Prostate gland (tissue), 2 donors: Measurements from ENCODE around the gene SLC43A3. TPM values are rescaled to one million over a fixed set of nuclear protein-coding genes. Genes with fewer than 3 reads are reported as not detected.

Source experiments
- DNase-seq: peaks from one replicate; pipeline ENCODE4 v3.0.0-alpha.2; 2019; ENCODE audit warnings: low spot score
- H3K27ac ChIP-seq, 2 donors: fragments of 200-600 bp; sonication (generic); 2 replicates each; pipeline ENCODE4 v1.5.1; 2017 to 2019
- H3K27me3 ChIP-seq: fragments of 200-600 bp; sonication (generic); replicated peaks from 2 replicates; pipeline ENCODE4 v1.5.1; 2019; ENCODE audit not compliant: insufficient read depth
- H3K36me3 ChIP-seq, 2 donors: fragments of 200-600 bp; sonication (generic); 1 replicate in 1 of 2; 2 replicates in 1 of 2; pipeline versions ENCODE4 v1.5.1 to v1.8.1; 2017 to 2019
- H3K4me1 ChIP-seq: fragments of 200-600 bp; sonication (generic); replicated peaks from 2 replicates; pipeline ENCODE4 v1.5.1; 2019
- H3K4me3 ChIP-seq, 2 donors: fragments of 200-600 bp; sonication (generic); 2 replicates each; pipeline ENCODE4 v1.5.1; 2017 to 2019
- H3K9me3 ChIP-seq: fragments of 200-600 bp; sonication (generic); 2 replicates; pipeline ENCODE4 v1.5.1; 2017
- CTCF ChIP-seq, 4 experiments: fragments of 200-600 bp in 2 of 4; fragments of 450-650 bp in 2 of 4; sonication (generic) in 2 of 4; IDR thresholded peaks; 1 replicate in 3 of 4; 2 replicates in 1 of 4; pipeline ENCODE4 v1.5.1; 2016 to 2019; ENCODE audit warnings: antibody characterized with exemption in 4 of 4, mild to moderate bottlenecking in 2 of 4, moderate library complexity in 2 of 4
- POLR2A ChIP-seq: fragments of 450-650 bp; IDR thresholded peaks from one replicate; pipeline ENCODE4 v1.6.1; 2016; ENCODE audit warnings: antibody characterized with exemption, mild to moderate bottlenecking
- POLR2AphosphoS5 ChIP-seq: sonication (generic); formaldehyde crosslinking; IDR thresholded peaks from one replicate; pipeline ENCODE4 v1.6.1; 2017; ENCODE audit warnings: antibody characterized with exemption
- WGBS: methylation state at CpG from one replicate; pipeline ENCODE4 v1.1.5; 2018; 5-methylcytosine and 5-hydroxymethylcytosine counted together
- intact Hi-C: fragments of 100-400 bp; cut with DNase I; formaldehyde crosslinking; loops from one replicate; pipeline ENCODE4 v1.14.2; 2022
- total RNA-seq, 2 donors: library from RNA; depleted of rRNA; stranded (reverse); fragments of >200 nt; gene quantifications; one replicate each; pipeline ENCODE4 v1.1.0, GENCODE V29; 2016

SLC43A3 gene
- total RNA-seq, 2 donors from 2014 or later, result 23.3 to 39.8 TPM

- DNase-seq, result no peak
- no peaks in the 10 kb centered on the region for H3K27me3 ChIP-seq
- intact Hi-C loops, result no loop called here
- 68% methylated on average over 14 of the region's 14 CpGs for WGBS
- H3K36me3 ChIP-seq, result no peaks in the 10 kb centered on the region
- H3K9me3 ChIP-seq, result no peaks in the 10 kb centered on the region
- H3K4me3 ChIP-seq, result no peak overlapping the region
- TF ChIP-seq POLR2A (no peak), POLR2AphosphoS5 (no peak), CTCF (IDR thresholded peaks at IDR 0.05) (no peak)
- no peak overlapping the region for H3K27ac ChIP-seq
- peaks cover 13% of the 10 kb centered on the region for H3K4me1 ChIP-seq
Observed at GRCh38 chr11:57463671-57464538, 37.0 kb upstream of the SLC43A3 start.

GRCh38 chr11:57462597-57462996 is 35.7 kb upstream of the SLC43A3 start:
- 85% methylated on average over 3 of the region's 3 CpGs for WGBS

GRCh38 chr11:57461841-57462489 is 35.0 kb upstream of the SLC43A3 start:
- Histone ChIP-seq H3K27me3 (peaks cover 2% of the 10 kb centered on the region), H3K4me1 (peaks cover 13% of the 10 kb centered on the region), H3K9me3 (no peaks in the 10 kb centered on the region), H3K27ac (no peak overlapping the region), H3K36me3 (no peaks in the 10 kb centered on the region), H3K4me3 (no peak overlapping the region)
- TF ChIP-seq POLR2A, result no peak
- no peak for TF ChIP-seq CTCF (IDR thresholded peaks at IDR 0.05)
- TF ChIP-seq POLR2AphosphoS5, result no peak
- DNase-seq, result no peak
- intact Hi-C loops, result no loop called here
- 60% methylated on average over 16 of the region's 16 CpGs for WGBS

More at GRCh38 chr11:57462597-57462996, 35.7 kb upstream of the SLC43A3 start:
- no peak for TF ChIP-seq POLR2A
- TF ChIP-seq POLR2AphosphoS5, result no peak
- no peak for TF ChIP-seq CTCF (IDR thresholded peaks at IDR 0.05)
- no peaks in the 10 kb centered on the region for H3K9me3 ChIP-seq
- no peaks in the 10 kb centered on the region for H3K36me3 ChIP-seq
- intact Hi-C loops, result no loop called here
- no peaks in the 10 kb centered on the region for H3K27me3 ChIP-seq
- peaks cover 13% of the 10 kb centered on the region for H3K4me1 ChIP-seq
- DNase-seq, result no peak
- H3K27ac ChIP-seq, result no peak overlapping the region
- H3K4me3 ChIP-seq, result no peak overlapping the region

- Histone ChIP-seq H3K36me3 (no peaks in the 10 kb centered on the region), H3K4me3 (peak overlapping the region; percentile 25 to 37), H3K27me3 (peaks cover 3% of the 10 kb centered on the region), H3K27ac (no peak overlapping the region), H3K4me1 (peaks cover 13% of the 10 kb centered on the region), H3K9me3 (no peaks in the 10 kb centered on the region)
- no peak for DNase-seq
- WGBS, result 7% methylated on average over 41 of the region's 50 CpGs
- TF ChIP-seq POLR2AphosphoS5 (no peak), CTCF (IDR thresholded peaks at IDR 0.05) (no peak), POLR2A (no peak)
- intact Hi-C loops, result no loop called here
Observed at GRCh38 chr11:57460758-57461749, 34.1 kb upstream of the SLC43A3 start.
